Keratinocyte (primary cell): ENCODE data around the gene ZNF511. TPM values are rescaled to one million over a fixed set of nuclear protein-coding genes. Genes with fewer than 3 reads are reported as not detected.

Experiments used
- DNase-seq: peaks from one replicate; pipeline ENCODE4 v3.0.0-alpha.2; 2011; ENCODE audit warnings: low read depth, missing footprints, low spot score
- FAIRE-seq: peaks from 2 replicates; lab custom pipeline; 2011; peaks lifted over from hg19 to GRCh38; lab: Jason Lieb, UNC
- H2AFZ ChIP-seq: 2 replicates; pipeline ENCODE4 v1.6.0; 2012; ENCODE audit warnings: low read length, control low read depth, inconsistent platforms; ENCODE audit not compliant: control insufficient read depth
- H3K27ac ChIP-seq: 2 replicates; pipeline ENCODE4 v1.5.1; 2011; ENCODE audit warnings: low read length; ENCODE audit not compliant: control insufficient read depth, insufficient read depth
- H3K27me3 ChIP-seq: 3 replicates; pipeline ENCODE4 v1.6.0; 2011; ENCODE audit warnings: low read length; ENCODE audit not compliant: control insufficient read depth, insufficient read depth; ENCODE audit errors: extremely low read depth
- H3K36me3 ChIP-seq, 2 experiments: 2 replicates in 1 of 2; 3 replicates in 1 of 2; pipeline ENCODE4 v1.5.1; 2011; ENCODE audit warnings: low read length in 2 of 2, mild to moderate bottlenecking in 1 of 2; ENCODE audit not compliant: control insufficient read depth in 2 of 2, insufficient read depth in 2 of 2; ENCODE audit errors: extremely low read depth in 1 of 2
- H3K4me1 ChIP-seq: 3 replicates; pipeline ENCODE4 v1.5.1; 2011; ENCODE audit warnings: low read length; ENCODE audit not compliant: control insufficient read depth, insufficient read depth; ENCODE audit errors: extremely low read depth
- H3K4me2 ChIP-seq: 3 replicates; pipeline ENCODE4 v1.6.0; 2011; ENCODE audit warnings: low read depth, low read length; ENCODE audit not compliant: control insufficient read depth, insufficient read depth; ENCODE audit errors: extremely low read depth
- H3K4me3 ChIP-seq, 3 experiments: fragments of 200-600 bp in 1 of 3; sonication (generic) in 1 of 3; 2 replicates in 2 of 3; 3 replicates in 1 of 3; pipeline ENCODE4 v1.5.1; 2011 to 2016; ENCODE audit warnings: low read length in 3 of 3, mild to moderate bottlenecking in 3 of 3, control low read depth in 2 of 3, inconsistent platforms in 1 of 3, low read depth in 1 of 3, mixed read lengths in 1 of 3, mixed run types in 1 of 3, moderate library complexity in 1 of 3; ENCODE audit not compliant: control insufficient read depth in 2 of 3, insufficient read depth in 2 of 3; ENCODE audit errors: extremely low read depth in 1 of 3
- H3K79me2 ChIP-seq: 2 replicates; pipeline ENCODE4 v1.6.0; 2012; ENCODE audit warnings: low read length; ENCODE audit not compliant: control insufficient read depth, insufficient read depth
- H3K9ac ChIP-seq: 3 replicates; pipeline ENCODE4 v1.6.0; 2011; ENCODE audit warnings: low read length; ENCODE audit not compliant: control insufficient read depth, insufficient read depth; ENCODE audit errors: extremely low read depth
- H3K9me1 ChIP-seq: 3 replicates; pipeline ENCODE4 v1.6.0; 2011; ENCODE audit warnings: low read length; ENCODE audit not compliant: control insufficient read depth, insufficient read depth; ENCODE audit errors: extremely low read depth
- H3K9me3 ChIP-seq: 2 replicates; pipeline ENCODE4 v1.5.1; 2012; ENCODE audit warnings: low read depth, low read length; ENCODE audit not compliant: control insufficient read depth
- H4K20me1 ChIP-seq: 3 replicates; pipeline ENCODE4 v1.6.0; 2011; ENCODE audit warnings: low read length; ENCODE audit not compliant: control insufficient read depth, insufficient read depth; ENCODE audit errors: extremely low read depth
- EZH2 ChIP-seq: IDR thresholded peaks from one replicate; pipeline ENCODE4 v1.6.1; 2012; ENCODE audit warnings: inconsistent platforms, mild to moderate bottlenecking, low read length, moderate library complexity
- dilution Hi-C: fragments of 300-500 bp; cut with MboI; formaldehyde crosslinking; loops from one replicate; pipeline ENCODE4 v1.7.0; 2020; ENCODE audit warnings: low sequenced_read_pairs; ENCODE audit not compliant: extremely low pct_ligation_motif_present
- polyA plus RNA-seq, 5 experiments: library from polyadenylated mRNA; depleted of rRNA in 3 of 5; stranded (reverse) in 3 of 5; stranded (forward) in 1 of 5; unstranded in 1 of 5; fragments of >200 nt; gene quantifications; 1 replicate in 1 of 5; 2 replicates in 3 of 5; 3 replicates in 1 of 5; pipeline versions ENCODE4 v1.2.1 to v1.2.3, GENCODE V29; 2011 to 2012; ENCODE audit warnings: missing spikeins in 2 of 5, low read depth in 1 of 5, low replicate concordance in 1 of 5
- TF ChIP-seq, protein P1 (sequence below), 3 experiments: IDR thresholded peaks in 1 of 3; conservative IDR thresholded peaks in 1 of 3; optimal IDR thresholded peaks in 1 of 3; 2 replicates in 2 of 3; 3 replicates in 1 of 3; pipeline versions ENCODE3 to v1.5.1; 2011; ENCODE audit warnings: low read length in 3 of 3, mild to moderate bottlenecking in 3 of 3, moderate library complexity in 2 of 3, control low read depth in 1 of 3, inconsistent platforms in 1 of 3; ENCODE audit not compliant: insufficient read depth in 2 of 3; ENCODE audit errors: extremely low read depth in 1 of 3

The ZNF511 gene
- polyA plus RNA-seq, 1 donor (not counting 4 experiments of a cell fraction or from before 2014, with no cell fraction given), result 20.2 TPM

DNA sequence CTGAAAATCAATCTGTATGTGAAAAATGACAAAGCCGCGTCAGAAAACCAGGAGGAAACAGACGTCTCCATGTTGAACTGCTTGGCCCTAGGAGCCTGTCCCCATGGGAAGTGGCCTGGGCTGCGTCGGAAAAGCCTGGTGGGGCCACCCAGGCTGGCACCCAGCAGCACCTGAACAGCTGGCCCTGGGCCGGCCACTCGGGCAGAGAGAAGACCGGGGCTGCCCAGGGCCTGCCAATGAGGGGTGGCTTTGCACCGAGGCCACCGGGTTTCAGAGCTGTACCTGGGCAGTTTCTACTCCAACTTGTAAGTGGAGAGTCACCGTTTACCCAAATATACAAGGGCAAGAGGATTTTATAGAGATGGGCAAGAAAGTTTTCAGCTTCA is 50.2 kb downstream of the ZNF511 start:
- Histone ChIP-seq H3K4me2 (no peak overlapping the region), H3K27ac (no peak overlapping the region), H3K4me1 (no peaks in the 10 kb centered on the region), H4K20me1 (no peaks in the 10 kb centered on the region), H3K36me3 (peaks cover 0 to 7% of the 10 kb centered on the region in 2 experiments), H2AFZ (no peak overlapping the region), H3K79me2 (no peaks in the 10 kb centered on the region), H3K4me3 (no peak overlapping the region), H3K9ac (no peak overlapping the region), H3K9me1 (no peaks in the 10 kb centered on the region), H3K27me3 (peaks cover 7% of the 10 kb centered on the region), H3K9me3 (no peaks in the 10 kb centered on the region)
- no peak for TF ChIP-seq EZH2
- TF ChIP-seq, protein P1, sequence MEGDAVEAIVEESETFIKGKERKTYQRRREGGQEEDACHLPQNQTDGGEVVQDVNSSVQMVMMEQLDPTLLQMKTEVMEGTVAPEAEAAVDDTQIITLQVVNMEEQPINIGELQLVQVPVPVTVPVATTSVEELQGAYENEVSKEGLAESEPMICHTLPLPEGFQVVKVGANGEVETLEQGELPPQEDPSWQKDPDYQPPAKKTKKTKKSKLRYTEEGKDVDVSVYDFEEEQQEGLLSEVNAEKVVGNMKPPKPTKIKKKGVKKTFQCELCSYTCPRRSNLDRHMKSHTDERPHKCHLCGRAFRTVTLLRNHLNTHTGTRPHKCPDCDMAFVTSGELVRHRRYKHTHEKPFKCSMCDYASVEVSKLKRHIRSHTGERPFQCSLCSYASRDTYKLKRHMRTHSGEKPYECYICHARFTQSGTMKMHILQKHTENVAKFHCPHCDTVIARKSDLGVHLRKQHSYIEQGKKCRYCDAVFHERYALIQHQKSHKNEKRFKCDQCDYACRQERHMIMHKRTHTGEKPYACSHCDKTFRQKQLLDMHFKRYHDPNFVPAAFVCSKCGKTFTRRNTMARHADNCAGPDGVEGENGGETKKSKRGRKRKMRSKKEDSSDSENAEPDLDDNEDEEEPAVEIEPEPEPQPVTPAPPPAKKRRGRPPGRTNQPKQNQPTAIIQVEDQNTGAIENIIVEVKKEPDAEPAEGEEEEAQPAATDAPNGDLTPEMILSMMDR (optimal IDR thresholded peaks at IDR 0.05 in 1 of 3, IDR thresholded peaks at IDR 0.05 in 1 of 3, conservative IDR thresholded peaks at IDR 0.05 in 1 of 3; ENCODE audit: extremely low read depth in 1 of 3, insufficient read depth in 2 of 3, low read length in 3 of 3), result no peak
- dilution Hi-C loops, result no loop called here
- no peak for DNase-seq
- no peak for FAIRE-seq

DNA sequence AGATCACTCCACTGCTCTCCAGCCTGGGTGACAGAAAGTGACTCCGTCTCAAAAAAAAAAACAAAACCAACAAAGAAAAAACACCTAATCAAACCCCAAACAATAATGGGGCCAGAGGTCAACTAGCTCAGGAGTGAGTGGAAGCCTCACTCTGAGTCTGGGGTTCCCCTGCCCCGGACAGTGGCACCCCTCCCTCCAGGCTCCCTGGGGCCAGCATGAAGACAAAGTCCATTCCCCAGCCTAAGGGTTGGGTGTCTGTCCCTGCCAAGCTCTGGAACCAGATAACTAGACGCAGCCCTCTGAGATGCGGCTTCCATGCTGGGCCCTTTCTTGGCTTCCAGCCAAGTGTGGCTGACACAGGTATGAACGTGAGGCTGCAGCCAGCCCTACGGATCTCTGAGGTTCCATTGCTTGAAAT is 50.8 kb downstream of the ZNF511 start:
- dilution Hi-C loops, result no loop called here
- Histone ChIP-seq H3K9me3 (no peaks in the 10 kb centered on the region), H2AFZ (no peak overlapping the region), H3K4me2 (no peak overlapping the region), H3K4me3 (no peak overlapping the region), H3K9me1 (no peaks in the 10 kb centered on the region), H3K9ac (no peak overlapping the region), H3K27me3 (peaks cover 7% of the 10 kb centered on the region), H4K20me1 (no peaks in the 10 kb centered on the region), H3K4me1 (no peaks in the 10 kb centered on the region), H3K79me2 (no peaks in the 10 kb centered on the region), H3K36me3 (peaks cover 0 to 8% of the 10 kb centered on the region in 2 experiments), H3K27ac (no peak overlapping the region)
- no peak for DNase-seq
- FAIRE-seq, result no peak
- TF ChIP-seq, protein P1 (optimal IDR thresholded peaks at IDR 0.05 in 1 of 3, IDR thresholded peaks at IDR 0.05 in 1 of 3, conservative IDR thresholded peaks at IDR 0.05 in 1 of 3; ENCODE audit: extremely low read depth in 1 of 3, insufficient read depth in 2 of 3, low read length in 3 of 3), result no peak
- TF ChIP-seq EZH2, result no peak
